ENCODE measurements around the gene LPAR2.

DNA sequence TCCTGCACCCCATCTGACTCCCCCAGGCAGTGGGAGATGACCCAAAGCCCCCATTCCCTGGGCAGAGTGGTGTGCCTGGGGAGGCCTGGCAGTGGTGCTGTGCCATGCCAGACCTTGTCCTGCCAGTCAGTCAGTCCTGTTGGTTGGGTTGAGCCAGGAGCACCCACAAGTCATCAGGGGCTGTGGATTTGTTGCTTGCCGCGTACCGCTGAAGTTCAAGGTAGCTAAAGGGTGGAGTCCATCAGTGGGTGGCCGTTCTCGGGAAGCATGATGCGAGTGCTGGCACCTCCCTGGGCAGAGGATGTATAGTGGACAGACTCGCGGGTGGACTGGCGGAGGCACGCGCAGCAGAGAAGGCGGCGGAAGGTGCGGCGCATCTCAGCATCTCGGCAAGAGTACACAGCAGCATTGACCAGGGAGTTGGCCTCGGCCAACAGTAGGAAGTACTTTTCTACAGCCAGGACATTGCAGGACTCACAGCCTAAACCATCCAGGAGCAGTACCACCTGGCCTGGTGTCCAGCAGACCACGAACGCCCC lies 3.9 kb downstream of the LPAR2 start:
- TF ChIP-seq, protein P1, sequence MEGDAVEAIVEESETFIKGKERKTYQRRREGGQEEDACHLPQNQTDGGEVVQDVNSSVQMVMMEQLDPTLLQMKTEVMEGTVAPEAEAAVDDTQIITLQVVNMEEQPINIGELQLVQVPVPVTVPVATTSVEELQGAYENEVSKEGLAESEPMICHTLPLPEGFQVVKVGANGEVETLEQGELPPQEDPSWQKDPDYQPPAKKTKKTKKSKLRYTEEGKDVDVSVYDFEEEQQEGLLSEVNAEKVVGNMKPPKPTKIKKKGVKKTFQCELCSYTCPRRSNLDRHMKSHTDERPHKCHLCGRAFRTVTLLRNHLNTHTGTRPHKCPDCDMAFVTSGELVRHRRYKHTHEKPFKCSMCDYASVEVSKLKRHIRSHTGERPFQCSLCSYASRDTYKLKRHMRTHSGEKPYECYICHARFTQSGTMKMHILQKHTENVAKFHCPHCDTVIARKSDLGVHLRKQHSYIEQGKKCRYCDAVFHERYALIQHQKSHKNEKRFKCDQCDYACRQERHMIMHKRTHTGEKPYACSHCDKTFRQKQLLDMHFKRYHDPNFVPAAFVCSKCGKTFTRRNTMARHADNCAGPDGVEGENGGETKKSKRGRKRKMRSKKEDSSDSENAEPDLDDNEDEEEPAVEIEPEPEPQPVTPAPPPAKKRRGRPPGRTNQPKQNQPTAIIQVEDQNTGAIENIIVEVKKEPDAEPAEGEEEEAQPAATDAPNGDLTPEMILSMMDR (IDR thresholded peaks at IDR 0.05), result no peak
- no peak for TF ChIP-seq POLR2A (IDR thresholded peaks at IDR 0.05)
